Measurements from ENCODE around the gene RHBDL1.

DNA sequence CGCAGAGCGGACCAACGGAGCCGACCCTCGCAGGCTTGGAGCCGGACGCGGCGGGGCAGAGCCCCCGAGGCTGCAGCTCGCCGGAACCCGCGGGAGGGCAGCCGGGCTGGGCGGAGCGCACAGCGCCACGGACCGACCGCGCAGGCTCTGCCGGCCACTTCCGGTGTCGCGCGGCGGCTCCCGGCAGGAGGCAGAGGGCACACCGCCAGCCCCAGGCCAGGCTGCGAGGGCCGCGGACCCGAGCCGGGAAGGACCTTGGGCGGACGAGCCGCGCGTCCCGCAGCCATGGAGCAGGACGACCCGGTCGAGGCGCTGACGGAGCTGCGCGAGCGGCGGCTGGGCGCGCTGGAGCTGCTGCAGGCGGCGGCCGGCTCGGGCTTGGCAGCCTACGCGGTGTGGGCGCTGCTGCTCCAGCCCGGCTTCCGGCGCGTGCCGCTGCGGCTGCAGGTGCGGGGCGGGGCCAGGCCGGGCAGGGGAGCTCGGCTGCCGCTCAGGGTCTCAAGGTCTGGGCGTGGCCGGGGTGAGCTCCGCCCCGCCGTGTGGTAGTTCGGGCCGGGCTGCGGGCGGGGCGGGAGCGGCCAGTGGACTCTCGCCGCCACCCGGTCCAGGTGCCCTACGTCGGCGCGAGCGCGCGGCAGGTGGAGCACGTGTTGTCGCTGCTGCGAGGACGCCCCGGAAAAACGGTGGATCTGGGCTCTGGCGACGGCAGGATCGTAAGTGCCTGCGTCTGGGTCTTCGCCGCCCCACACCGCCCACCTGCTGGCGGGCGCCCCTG is 45.7 kb downstream of the RHBDL1 start, which contains the start of gene ANTKMT:
- TF ChIP-seq POLR2A (IDR thresholded peaks at IDR 0.05), result peak in 1 of 2 donors; percentile 6
- TF ChIP-seq, protein P1, sequence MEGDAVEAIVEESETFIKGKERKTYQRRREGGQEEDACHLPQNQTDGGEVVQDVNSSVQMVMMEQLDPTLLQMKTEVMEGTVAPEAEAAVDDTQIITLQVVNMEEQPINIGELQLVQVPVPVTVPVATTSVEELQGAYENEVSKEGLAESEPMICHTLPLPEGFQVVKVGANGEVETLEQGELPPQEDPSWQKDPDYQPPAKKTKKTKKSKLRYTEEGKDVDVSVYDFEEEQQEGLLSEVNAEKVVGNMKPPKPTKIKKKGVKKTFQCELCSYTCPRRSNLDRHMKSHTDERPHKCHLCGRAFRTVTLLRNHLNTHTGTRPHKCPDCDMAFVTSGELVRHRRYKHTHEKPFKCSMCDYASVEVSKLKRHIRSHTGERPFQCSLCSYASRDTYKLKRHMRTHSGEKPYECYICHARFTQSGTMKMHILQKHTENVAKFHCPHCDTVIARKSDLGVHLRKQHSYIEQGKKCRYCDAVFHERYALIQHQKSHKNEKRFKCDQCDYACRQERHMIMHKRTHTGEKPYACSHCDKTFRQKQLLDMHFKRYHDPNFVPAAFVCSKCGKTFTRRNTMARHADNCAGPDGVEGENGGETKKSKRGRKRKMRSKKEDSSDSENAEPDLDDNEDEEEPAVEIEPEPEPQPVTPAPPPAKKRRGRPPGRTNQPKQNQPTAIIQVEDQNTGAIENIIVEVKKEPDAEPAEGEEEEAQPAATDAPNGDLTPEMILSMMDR (IDR thresholded peaks at IDR 0.05), result peak in 1 of 3 experiments; percentile 17

Data from vagina (tissue), 2 donors.